ENCODE measurements around the gene ACTR2. TPM values are rescaled to one million over a fixed set of nuclear protein-coding genes. Genes with fewer than 3 reads are reported as not detected.
"Not testable (repeated sequence)": the region's sequence is repeated elsewhere in the genome, so short reads cannot be mapped to it uniquely, and the experiment has no call there.

The ACTR2 gene
- total RNA-seq: 81.4 TPM

DNA sequence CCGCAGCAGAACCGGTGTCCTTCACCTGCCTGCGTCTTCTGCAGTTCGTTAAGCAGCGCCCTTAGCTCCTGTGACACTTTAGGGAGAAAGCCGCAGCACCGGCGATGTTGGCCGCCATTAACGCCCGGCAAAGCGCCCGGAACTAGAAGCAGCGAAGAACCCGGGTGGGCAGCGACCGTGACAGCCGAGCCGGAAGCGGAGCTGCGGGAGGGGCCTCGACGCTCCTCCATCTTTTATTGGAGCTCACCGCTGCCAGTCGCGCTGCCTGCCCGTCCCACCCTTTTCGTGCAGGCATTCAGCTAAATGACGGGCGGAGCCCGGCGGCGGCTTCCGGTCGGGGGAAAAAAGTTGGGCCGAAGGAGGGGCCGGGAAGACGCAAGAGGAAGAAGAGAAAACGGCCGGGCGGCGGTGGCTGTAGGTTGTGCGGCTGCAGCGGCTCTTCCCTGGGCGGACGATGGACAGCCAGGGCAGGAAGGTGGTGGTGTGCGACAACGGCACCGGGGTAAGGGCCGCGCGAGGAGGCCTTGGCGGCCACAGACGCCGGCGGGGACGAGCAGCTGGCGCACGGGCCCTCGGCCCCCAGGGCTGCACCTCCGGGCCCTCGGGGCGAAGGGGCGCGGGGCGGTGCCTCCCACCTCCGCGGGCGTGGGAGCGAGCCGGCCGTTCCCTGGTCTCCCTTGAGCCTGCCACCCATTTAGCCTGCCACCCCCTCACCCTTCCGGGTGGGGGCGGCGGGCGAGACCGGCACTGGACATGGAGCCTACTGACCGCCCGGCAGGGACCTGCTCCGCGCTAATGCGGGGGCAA lies at the start of gene ACTR2:
TSS of gene ACTR2 (plus strand) at position 376 of the 807 bp plus-strand sequence. CDS start at position 455, 79 bp downstream.
- peaks cover 14 to 23% (median 15%) of the 10 kb centered on the region in 3 donors for H3K4me1 ChIP-seq (ENCODE audit: control insufficient read depth in 3 of 3, insufficient read depth in 3 of 3, low read length in 3 of 3)
- peak within 1 kb of the TSS; percentile 95 to 99 (median 96) for H3K9ac ChIP-seq (ENCODE audit: low read depth in 1 of 3, low read length in 3 of 3)
- H3K27ac ChIP-seq (ENCODE audit: low read depth, low read length): peak within 1 kb of the TSS; percentile 95
- H3K9me3 ChIP-seq (ENCODE audit: control insufficient read depth in 3 of 3, low read length in 3 of 3): no peaks in the 10 kb centered on the region
- peaks cover 0 to 2% (median 0%) of the 10 kb centered on the region in 3 donors for H3K36me3 ChIP-seq (ENCODE audit: control insufficient read depth in 3 of 3, insufficient read depth in 3 of 3, low read length in 3 of 3)
- H3K27me3 ChIP-seq (ENCODE audit: control insufficient read depth in 3 of 3, insufficient read depth in 3 of 3, low read length in 3 of 3): no peaks in the 10 kb centered on the region
- H3K4me3 ChIP-seq (ENCODE audit: low read length in 3 of 3): peak within 1 kb of the TSS; percentile 98 to 99 (median 99)

DNA sequence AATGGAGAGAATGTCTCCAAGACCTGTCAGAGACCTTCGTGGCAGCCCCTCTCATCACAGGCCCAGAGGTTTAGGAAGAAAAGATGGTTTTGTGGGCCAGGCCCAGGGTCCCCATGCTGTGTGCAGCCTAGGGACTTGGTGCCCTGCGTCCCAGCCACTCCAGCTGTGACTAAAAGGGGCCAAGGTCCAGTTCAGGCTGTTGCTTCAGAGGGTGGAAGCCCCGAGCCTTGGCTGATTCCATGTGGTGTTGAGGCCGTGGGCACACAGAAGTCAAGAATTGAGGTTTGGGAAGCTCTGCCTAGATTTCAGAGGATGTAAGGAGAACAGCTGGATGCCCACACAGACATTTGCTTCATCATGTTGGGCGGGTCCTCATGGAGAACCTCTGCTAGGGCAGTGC lies 45.1 kb upstream of the ACTR2 start:
- Histone ChIP-seq H3K27me3 (ENCODE audit: control insufficient read depth in 3 of 3, insufficient read depth in 3 of 3, low read length in 3 of 3) (no peaks in the 10 kb centered on the region), H3K4me3 (ENCODE audit: low read length in 3 of 3) (no peak overlapping the region), H3K4me1 (ENCODE audit: control insufficient read depth in 3 of 3, insufficient read depth in 3 of 3, low read length in 3 of 3) (peaks cover 3 to 4% (median 3%) of the 10 kb centered on the region in 3 donors), H3K27ac (ENCODE audit: low read depth, low read length) (no peak overlapping the region), H3K36me3 (ENCODE audit: control insufficient read depth in 3 of 3, insufficient read depth in 3 of 3, low read length in 3 of 3) (no peaks in the 10 kb centered on the region), H3K9me3 (ENCODE audit: control insufficient read depth in 3 of 3, low read length in 3 of 3) (no peaks in the 10 kb centered on the region), H3K9ac (ENCODE audit: low read depth in 1 of 3, low read length in 3 of 3) (no peak overlapping the region)

DNA sequence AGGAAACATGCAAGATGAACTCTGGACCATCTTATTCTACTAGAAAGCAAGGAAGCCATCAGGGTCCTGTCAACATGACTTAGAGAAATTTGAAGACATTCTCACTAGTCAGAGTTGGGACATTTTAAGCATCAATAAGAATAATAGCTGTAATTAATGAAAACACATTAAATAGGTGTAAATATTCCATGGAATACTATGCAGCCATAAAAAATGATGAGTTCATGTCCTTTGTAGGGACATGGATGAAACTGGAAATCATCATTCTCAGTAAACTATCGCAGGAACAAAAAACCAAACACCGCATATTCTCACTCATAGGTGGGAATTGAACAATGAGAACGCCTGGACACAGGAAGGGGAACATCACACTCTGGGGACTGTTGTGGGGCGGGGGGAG lies 44.2 kb upstream of the ACTR2 start:
- not testable (repeated sequence) for H3K27ac ChIP-seq (ENCODE audit: low read depth, low read length); H3K27me3 ChIP-seq (ENCODE audit: control insufficient read depth in 3 of 3, insufficient read depth in 3 of 3, low read length in 3 of 3); H3K4me3 ChIP-seq (ENCODE audit: low read length in 3 of 3); H3K9ac ChIP-seq (ENCODE audit: low read depth in 1 of 3, low read length in 3 of 3); H3K4me1 ChIP-seq (ENCODE audit: control insufficient read depth in 3 of 3, insufficient read depth in 3 of 3, low read length in 3 of 3); H3K9me3 ChIP-seq (ENCODE audit: control insufficient read depth in 3 of 3, low read length in 3 of 3); H3K36me3 ChIP-seq (ENCODE audit: control insufficient read depth in 3 of 3, insufficient read depth in 3 of 3, low read length in 3 of 3)

DNA sequence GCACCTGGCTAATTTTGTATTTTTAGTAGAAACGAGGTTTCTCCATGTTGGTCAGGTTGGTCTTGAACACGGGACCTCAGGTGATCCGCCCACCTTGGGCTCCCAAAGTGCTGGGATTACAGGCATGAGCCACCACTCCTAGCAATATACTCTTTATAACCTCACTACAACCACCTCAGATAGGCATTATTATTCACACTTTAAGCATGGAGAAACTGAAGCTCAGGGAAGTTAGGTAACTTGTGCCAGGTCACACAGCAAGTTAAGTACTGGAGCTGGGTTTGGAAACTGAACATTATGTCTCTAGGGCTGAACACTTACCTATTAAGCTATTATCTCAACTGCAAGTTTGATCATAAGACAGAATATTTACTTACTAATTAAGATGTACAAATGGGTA lies 42.6 kb upstream of the ACTR2 start:
- H3K27me3 ChIP-seq (ENCODE audit: control insufficient read depth in 3 of 3, insufficient read depth in 3 of 3, low read length in 3 of 3): no peaks in the 10 kb centered on the region
- no peak overlapping the region for H3K4me3 ChIP-seq (ENCODE audit: low read length in 3 of 3)
- H3K4me1 ChIP-seq (ENCODE audit: control insufficient read depth in 3 of 3, insufficient read depth in 3 of 3, low read length in 3 of 3): peaks cover 3 to 4% (median 3%) of the 10 kb centered on the region in 3 donors
- no peaks in the 10 kb centered on the region for H3K9me3 ChIP-seq (ENCODE audit: control insufficient read depth in 3 of 3, low read length in 3 of 3)
- no peak overlapping the region for H3K9ac ChIP-seq (ENCODE audit: low read depth in 1 of 3, low read length in 3 of 3)
- no peak overlapping the region for H3K27ac ChIP-seq (ENCODE audit: low read depth, low read length)
- no peaks in the 10 kb centered on the region for H3K36me3 ChIP-seq (ENCODE audit: control insufficient read depth in 3 of 3, insufficient read depth in 3 of 3, low read length in 3 of 3)

- Histone ChIP-seq H3K27ac (ENCODE audit: low read depth, low read length) (no peak overlapping the region), H3K9me3 (ENCODE audit: control insufficient read depth in 3 of 3, low read length in 3 of 3) (no peaks in the 10 kb centered on the region), H3K9ac (ENCODE audit: low read depth in 1 of 3, low read length in 3 of 3) (no peak overlapping the region), H3K36me3 (ENCODE audit: control insufficient read depth in 3 of 3, insufficient read depth in 3 of 3, low read length in 3 of 3) (no peaks in the 10 kb centered on the region), H3K27me3 (ENCODE audit: control insufficient read depth in 3 of 3, insufficient read depth in 3 of 3, low read length in 3 of 3) (no peaks in the 10 kb centered on the region), H3K4me3 (ENCODE audit: low read length in 3 of 3) (no peak overlapping the region), H3K4me1 (ENCODE audit: control insufficient read depth in 3 of 3, insufficient read depth in 3 of 3, low read length in 3 of 3) (peaks cover 3 to 4% (median 3%) of the 10 kb centered on the region in 3 donors)
These were observed 41.4 kb upstream of the ACTR2 start for GRCh38 chr2:65186093-65186868.

DNA sequence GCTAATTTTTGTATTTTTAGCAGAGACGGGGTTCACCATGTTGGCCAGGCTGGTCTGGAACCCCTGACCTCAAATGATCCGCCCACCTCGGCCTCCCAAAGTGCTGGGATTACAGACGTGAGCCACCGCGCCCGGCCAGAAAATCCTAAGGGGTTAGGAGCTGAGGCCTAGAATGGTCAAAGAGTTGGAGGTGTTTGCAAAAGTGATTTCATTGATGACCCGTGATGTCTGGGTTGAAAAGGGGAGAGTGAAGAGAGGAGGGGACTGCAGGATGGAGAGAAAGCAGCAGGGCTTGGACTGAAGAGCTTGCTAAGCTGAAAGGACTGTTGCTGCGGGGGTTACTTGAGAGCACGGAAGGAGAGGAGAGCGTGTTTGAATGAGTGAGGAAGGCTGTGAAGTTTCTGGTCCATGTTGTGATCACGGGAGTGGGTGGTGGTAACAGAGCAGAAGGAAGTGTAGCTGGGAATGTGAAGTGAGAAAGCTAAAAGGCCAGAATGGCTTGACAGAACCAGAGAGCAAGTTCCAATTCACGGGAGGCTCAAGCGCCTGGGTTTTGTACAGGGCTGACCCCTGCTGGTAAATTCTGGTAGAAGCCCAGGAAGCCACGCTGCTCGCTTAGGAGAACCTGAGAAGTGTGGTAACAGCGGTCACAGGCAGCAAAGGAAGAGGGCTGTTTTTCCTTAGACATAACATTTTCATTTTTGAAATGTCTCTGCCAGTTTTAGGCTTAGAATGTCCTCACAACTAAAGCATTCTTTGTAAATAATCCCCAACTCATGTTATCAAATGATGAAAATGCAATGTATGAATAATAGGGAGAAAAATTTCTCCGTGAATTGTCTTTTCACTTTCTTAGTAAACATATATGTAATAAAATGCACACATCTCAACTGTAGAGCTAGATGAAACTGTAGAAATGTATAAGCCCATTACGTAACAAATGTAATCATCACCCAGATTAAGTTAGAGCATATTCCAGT lies 40.5 kb upstream of the ACTR2 start:
- H3K27me3 ChIP-seq (ENCODE audit: control insufficient read depth in 3 of 3, insufficient read depth in 3 of 3, low read length in 3 of 3): no peaks in the 10 kb centered on the region
- H3K27ac ChIP-seq (ENCODE audit: low read depth, low read length): no peak overlapping the region
- H3K36me3 ChIP-seq (ENCODE audit: control insufficient read depth in 3 of 3, insufficient read depth in 3 of 3, low read length in 3 of 3): no peaks in the 10 kb centered on the region
- H3K9ac ChIP-seq (ENCODE audit: low read depth in 1 of 3, low read length in 3 of 3): peak overlapping the region in 2 of 3 donors; percentile 7 to 41
- H3K4me3 ChIP-seq (ENCODE audit: low read length in 3 of 3): peak overlapping the region in 1 of 3 donors; percentile 27
- peaks cover 3 to 4% (median 3%) of the 10 kb centered on the region in 3 donors for H3K4me1 ChIP-seq (ENCODE audit: control insufficient read depth in 3 of 3, insufficient read depth in 3 of 3, low read length in 3 of 3)
- no peaks in the 10 kb centered on the region for H3K9me3 ChIP-seq (ENCODE audit: control insufficient read depth in 3 of 3, low read length in 3 of 3)

DNA sequence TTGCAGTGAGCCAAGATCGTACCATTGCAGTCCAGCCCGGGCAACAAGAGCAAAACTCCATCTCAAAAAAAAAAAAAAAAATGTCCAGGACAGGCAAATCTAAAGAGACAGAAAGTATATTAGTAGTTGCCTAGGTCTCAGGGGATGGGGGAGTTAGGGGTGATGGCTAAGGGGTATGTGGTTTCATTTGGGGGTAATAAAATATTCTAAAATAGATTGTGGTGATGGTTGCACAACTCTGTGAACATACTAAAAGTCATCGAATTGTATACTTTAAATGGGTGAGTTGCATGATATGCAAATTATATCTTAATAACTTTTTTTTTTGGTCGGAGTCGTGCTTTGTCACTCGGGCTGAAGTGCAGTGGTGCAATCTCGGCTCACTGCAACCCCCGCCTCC lies 34.2 kb upstream of the ACTR2 start:
- peaks cover 4 to 6% (median 4%) of the 10 kb centered on the region in 3 donors for H3K4me1 ChIP-seq (ENCODE audit: control insufficient read depth in 3 of 3, insufficient read depth in 3 of 3, low read length in 3 of 3)
- no peaks in the 10 kb centered on the region for H3K27me3 ChIP-seq (ENCODE audit: control insufficient read depth in 3 of 3, insufficient read depth in 3 of 3, low read length in 3 of 3)
- H3K9me3 ChIP-seq (ENCODE audit: control insufficient read depth in 3 of 3, low read length in 3 of 3): no peaks in the 10 kb centered on the region
- H3K27ac ChIP-seq (ENCODE audit: low read depth, low read length): no peak overlapping the region
- H3K9ac ChIP-seq (ENCODE audit: low read depth in 1 of 3, low read length in 3 of 3): no peak overlapping the region
- H3K4me3 ChIP-seq (ENCODE audit: low read length in 3 of 3): no peak overlapping the region
- H3K36me3 ChIP-seq (ENCODE audit: control insufficient read depth in 3 of 3, insufficient read depth in 3 of 3, low read length in 3 of 3): no peaks in the 10 kb centered on the region

GRCh38 chr2:65198737-65199136 lies 28.9 kb upstream of the ACTR2 start:
- Histone ChIP-seq H3K36me3 (ENCODE audit: control insufficient read depth in 3 of 3, insufficient read depth in 3 of 3, low read length in 3 of 3) (no peaks in the 10 kb centered on the region), H3K4me3 (ENCODE audit: low read length in 3 of 3) (no peak overlapping the region), H3K27ac (ENCODE audit: low read depth, low read length) (peak overlapping the region; percentile 47), H3K27me3 (ENCODE audit: control insufficient read depth in 3 of 3, insufficient read depth in 3 of 3, low read length in 3 of 3) (no peaks in the 10 kb centered on the region), H3K9ac (ENCODE audit: low read depth in 1 of 3, low read length in 3 of 3) (no peak overlapping the region), H3K9me3 (ENCODE audit: control insufficient read depth in 3 of 3, low read length in 3 of 3) (no peaks in the 10 kb centered on the region), H3K4me1 (ENCODE audit: control insufficient read depth in 3 of 3, insufficient read depth in 3 of 3, low read length in 3 of 3) (peaks cover 9 to 17% (median 13%) of the 10 kb centered on the region in 3 donors)

DNA sequence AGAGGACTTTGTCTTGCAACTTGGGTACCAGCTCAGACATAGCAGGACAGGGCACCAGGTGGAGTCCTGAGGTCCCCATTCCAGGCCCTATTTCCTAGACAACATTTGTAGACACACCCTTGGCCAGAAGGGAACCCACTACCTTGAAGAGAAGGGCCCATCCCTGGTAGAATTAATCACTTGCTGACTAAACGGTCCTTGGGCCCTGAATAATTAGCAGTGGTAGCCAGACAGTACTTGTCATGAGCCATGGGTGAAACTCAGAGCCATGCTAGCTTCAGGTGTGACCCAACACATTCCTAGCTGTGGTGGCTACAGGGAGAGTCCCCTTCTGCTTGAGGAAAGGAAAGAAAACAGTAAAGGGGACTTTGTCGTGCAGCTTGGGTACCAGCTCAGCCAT lies 28.5 kb upstream of the ACTR2 start:
- H3K27me3 ChIP-seq (ENCODE audit: control insufficient read depth in 3 of 3, insufficient read depth in 3 of 3, low read length in 3 of 3): no peaks in the 10 kb centered on the region
- H3K9me3 ChIP-seq (ENCODE audit: control insufficient read depth in 3 of 3, low read length in 3 of 3): no peaks in the 10 kb centered on the region
- H3K4me3 ChIP-seq (ENCODE audit: low read length in 3 of 3): no peak overlapping the region
- H3K4me1 ChIP-seq (ENCODE audit: control insufficient read depth in 3 of 3, insufficient read depth in 3 of 3, low read length in 3 of 3): peaks cover 9 to 17% (median 13%) of the 10 kb centered on the region in 3 donors
- no peaks in the 10 kb centered on the region for H3K36me3 ChIP-seq (ENCODE audit: control insufficient read depth in 3 of 3, insufficient read depth in 3 of 3, low read length in 3 of 3)
- H3K27ac ChIP-seq (ENCODE audit: low read depth, low read length): peak overlapping the region; percentile 30
- peak overlapping the region in 1 of 3 donors; percentile 10 for H3K9ac ChIP-seq (ENCODE audit: low read depth in 1 of 3, low read length in 3 of 3)

All from skeletal muscle tissue (tissue), 4 donors.